AG09319 (cell line): Measurements from ENCODE around the gene GALK1.

Experiments
- DNase-seq: peaks from one replicate; pipeline ENCODE4 v3.0.0-alpha.2; 2010; ENCODE audit warnings: low read depth; ENCODE audit errors: extremely low read depth
- CTCF ChIP-seq: IDR thresholded peaks from 2 replicates; pipeline ENCODE4 v1.5.1; 2011; ENCODE audit warnings: low read depth, mild to moderate bottlenecking, inconsistent platforms, low read length, moderate library complexity

The GALK1 gene

GRCh38 chr17:75731716-75732498, 33.1 kb downstream of the GALK1 start:
- no peak for DNase-seq
- TF ChIP-seq CTCF = no peak

GRCh38 chr17:75731086-75731715, 33.8 kb downstream of the GALK1 start:
- no peak for DNase-seq
- TF ChIP-seq CTCF = no peak

- no peak for DNase-seq
Observed at GRCh38 chr17:75730065-75730464, 34.9 kb downstream of the GALK1 start.

GRCh38 chr17:75729351-75729750, 35.6 kb downstream of the GALK1 start:
- no peak for TF ChIP-seq CTCF
- no peak for DNase-seq

More at GRCh38 chr17:75730065-75730464, 34.9 kb downstream of the GALK1 start:
- TF ChIP-seq CTCF = no peak

GRCh38 chr17:75727391-75727790, 37.6 kb downstream of the GALK1 start:
- TF ChIP-seq CTCF = no peak
- DNase-seq = no peak

- no peak for DNase-seq
- no peak for TF ChIP-seq CTCF
Observed at GRCh38 chr17:75725504-75725903, 39.5 kb downstream of the GALK1 start.

GRCh38 chr17:75724016-75725003, 40.7 kb downstream of the GALK1 start:
- no peak for TF ChIP-seq CTCF
- DNase-seq = no peak
